HepG2 (cell line): ENCODE measurements around the gene FHL1. TPM values are rescaled to one million over a fixed set of nuclear protein-coding genes. Genes with fewer than 3 reads are reported as not detected.
"Not testable (repeated sequence)": the region's sequence is repeated elsewhere in the genome, so short reads cannot be mapped to it uniquely, and the experiment has no call there.

Experiments used
- ATAC-seq: fragments of 200-7000 bp; cut with Tn5 transposase; 3 replicates; pipeline ENCODE4 v1.9.1; 2020; ENCODE audit warnings: mild to moderate bottlenecking, moderate library complexity
- BruUV-seq: library from RNA; stranded (reverse); fragments of 400-500 nt; replicated peaks from 2 replicates; lab custom pipeline; 2021; lab: Mats Ljungman, UMichigan
- CTCF ChIA-PET: fragments of 300-600 bp; formaldehyde crosslinking; extraction: SDS; loops from one replicate; lab custom pipeline; 2021; ENCODE audit warnings: low total read pairs, inconsistent platforms, low intra/inter-chr PET ratio; lab: Yijun Ruan, JAX
- POLR2A ChIA-PET: fragments of 350-600 bp; sonication (Branson Sonifier 250); formaldehyde crosslinking; loops from one replicate; lab custom pipeline; 2020; ENCODE audit warnings: antibody characterized with exemption, inconsistent platforms; lab: Yijun Ruan, JAX
- DNase-seq: peaks from one replicate; pipeline ENCODE4 v3.0.0-alpha.2; 2015; ENCODE audit warnings: low spot score
- FAIRE-seq: peaks from 3 replicates; lab custom pipeline; 2011; peaks lifted over from hg19 to GRCh38; lab: Jason Lieb, UNC
- H2AFZ ChIP-seq: one replicate; pipeline ENCODE4 v1.6.1; 2011; ENCODE audit warnings: low read length, inconsistent platforms
- H3K27ac ChIP-seq: fragments of 300-600 bp; 3 replicates; pipeline ENCODE4 v1.8.0; 2011; ENCODE audit warnings: mixed run types, mild to moderate bottlenecking, mixed read lengths, low read length, inconsistent platforms; ENCODE audit not compliant: insufficient read depth; ENCODE audit errors: extremely low read length
- H3K27me3 ChIP-seq, 2 experiments: fragments of 200-600 bp in 1 of 2; 2 replicates in 1 of 2; 3 replicates in 1 of 2; pipeline versions ENCODE4 v1.6.0 to v1.8.0; 2011; ENCODE audit warnings: low read length in 2 of 2, mild to moderate bottlenecking in 2 of 2, moderate library complexity in 2 of 2, inconsistent platforms in 1 of 2; ENCODE audit not compliant: insufficient read depth in 2 of 2, control insufficient read depth in 1 of 2
- H3K36me3 ChIP-seq, 2 experiments: fragments of 200-600 bp in 1 of 2; replicated peaks in 1 of 2; 2 replicates in 1 of 2; 3 replicates in 1 of 2; pipeline versions ENCODE4 v1.5.1 to v1.8.0; 2011; ENCODE audit warnings: low read length in 2 of 2, inconsistent platforms in 1 of 2; ENCODE audit not compliant: insufficient read depth in 2 of 2, control insufficient read depth in 1 of 2
- H3K4me1 ChIP-seq: 2 replicates; pipeline ENCODE4 v1.5.1; 2012; ENCODE audit warnings: low read length, inconsistent platforms; ENCODE audit not compliant: insufficient read depth
- H3K4me2 ChIP-seq: 2 replicates; pipeline ENCODE4 v1.6.0; 2011; ENCODE audit warnings: low read depth, low read length, inconsistent platforms
- H3K4me3 ChIP-seq, 3 experiments: fragments of 200-600 bp in 1 of 3; sonication (generic), shearing (Covaris generic) in 1 of 3; replicated peaks in 1 of 3; 2 replicates each; pipeline ENCODE4 v1.5.1; 2011 to 2016; ENCODE audit warnings: low read length in 3 of 3, inconsistent platforms in 2 of 3, low read depth in 2 of 3, mild to moderate bottlenecking in 2 of 3, control low read depth in 1 of 3, mixed read lengths in 1 of 3; ENCODE audit not compliant: insufficient read depth in 1 of 3
- H3K79me2 ChIP-seq: one replicate; pipeline ENCODE4 v1.6.1; 2011; ENCODE audit warnings: low read length, inconsistent platforms; ENCODE audit not compliant: insufficient read depth
- H3K9ac ChIP-seq: 2 replicates; pipeline ENCODE4 v1.6.0; 2011; ENCODE audit warnings: mild to moderate bottlenecking, low read depth, low read length, inconsistent platforms; ENCODE audit not compliant: insufficient read depth
- H3K9me3 ChIP-seq: 2 replicates; pipeline ENCODE4 v1.5.1; 2012; ENCODE audit warnings: mild to moderate bottlenecking, low read length
- H4K20me1 ChIP-seq: 2 replicates; pipeline ENCODE4 v1.6.0; 2011; ENCODE audit warnings: inconsistent platforms, mild to moderate bottlenecking, low read length, moderate library complexity; ENCODE audit not compliant: insufficient read depth
- CENPX ChIP-seq: sonication (generic); formaldehyde crosslinking; IDR thresholded peaks from 2 replicates; pipeline ENCODE4 v1.9.0; 2021; ENCODE audit warnings: mild to moderate bottlenecking, missing genetic modification reagents, moderate library complexity
- DBP ChIP-seq: sonication (generic); formaldehyde crosslinking; IDR thresholded peaks from 2 replicates; pipeline ENCODE4 v1.4.0; 2020; ENCODE audit warnings: missing genetic modification reagents; ENCODE audit errors: not compliant biosample characterization
- GPBP1L1 ChIP-seq: sonication (generic); formaldehyde crosslinking; IDR thresholded peaks from 2 replicates; pipeline ENCODE4 v1.5.0; 2020; ENCODE audit warnings: mild to moderate bottlenecking, missing genetic modification reagents
- NFRKB ChIP-seq: fragments of 450-650 bp; IDR thresholded peaks from 2 replicates; pipeline ENCODE4 v1.6.1; 2017
- ONECUT2 ChIP-seq: sonication (generic); formaldehyde crosslinking; IDR thresholded peaks from 2 replicates; pipeline ENCODE4 v1.4.0; 2020; ENCODE audit warnings: missing genetic modification reagents
- RAD21 ChIP-seq: fragments of 450-650 bp; formaldehyde crosslinking; IDR thresholded peaks from 2 replicates; pipeline ENCODE4 v1.5.0; 2020; ENCODE audit warnings: mild to moderate bottlenecking
- SCMH1 ChIP-seq: sonication (generic); formaldehyde crosslinking; IDR thresholded peaks from 2 replicates; pipeline ENCODE4 v1.9.0; 2021; ENCODE audit warnings: missing genetic modification reagents, mild to moderate bottlenecking, borderline replicate concordance
- SIN3B ChIP-seq: fragments of 150-350 bp; IDR thresholded peaks from 2 replicates; pipeline ENCODE4 v1.6.1; 2014; ENCODE audit warnings: low read length
- TCF7 ChIP-seq: sonication (generic); IDR thresholded peaks from 2 replicates; pipeline ENCODE4 v1.6.1; 2016; ENCODE audit warnings: antibody characterized with exemption, low read depth
- TFE3 ChIP-seq: IDR thresholded peaks from 2 replicates; pipeline ENCODE4 v1.6.1; 2016
- ZFAT ChIP-seq: sonication (generic); formaldehyde crosslinking; conservative IDR thresholded peaks from 2 replicates; pipeline ENCODE4 v1.8.1; 2023; ENCODE audit warnings: missing genetic modification reagents, inconsistent platforms
- ZNF20 ChIP-seq: sonication (generic); formaldehyde crosslinking; IDR thresholded peaks from 2 replicates; pipeline ENCODE4 v1.4.0; 2020; ENCODE audit warnings: mild to moderate bottlenecking, moderate library complexity, missing genetic modification reagents
- ZNF256 ChIP-seq: sonication (generic); formaldehyde crosslinking; conservative IDR thresholded peaks from 2 replicates; pipeline ENCODE4 v1.4.0; 2020; ENCODE audit warnings: missing genetic modification reagents
- ZNF496 ChIP-seq: sonication (generic); formaldehyde crosslinking; IDR thresholded peaks from 2 replicates; pipeline ENCODE4 v1.8.1; 2023; ENCODE audit warnings: mild to moderate bottlenecking, moderate library complexity, missing genetic modification reagents; ENCODE audit not compliant: insufficient replicate concordance
- ZNF878 ChIP-seq: sonication (generic); formaldehyde crosslinking; IDR thresholded peaks from 2 replicates; pipeline ENCODE4 v1.8.1; 2023; ENCODE audit warnings: mild to moderate bottlenecking, missing genetic modification reagents, moderate library complexity
- WGBS: methylation state at CpG from one replicate; pipeline ENCODE4 v1.1.6; 2017; ENCODE audit warnings: low lambda C conversion rate; 5-methylcytosine and 5-hydroxymethylcytosine counted together
- in situ Hi-C: cut with HindIII; loops from 2 replicates; pipeline ENCODE4 v1.10.0; 2017; ENCODE audit warnings: low pct_unique_long_range_greater_than_20kb; ENCODE audit not compliant: extremely low pct_ligation_motif_present
- intact Hi-C: fragments of 100-400 bp; cut with micrococcal nuclease; formaldehyde crosslinking; loops from one replicate; pipeline ENCODE4 v1.10.0; 2022; ENCODE audit not compliant: unreplicated experiment
- polyA plus RNA-seq, 8 experiments: library from polyadenylated mRNA; depleted of rRNA in 3 of 8; stranded (reverse) in 7 of 8; unstranded in 1 of 8; fragments of >200 nt; fragmentation: Illumina TruSeq in 4 of 8; extraction: Trizol in 4 of 8; gene quantifications; 2 replicates each; pipeline versions ENCODE4 v1.2.1 to v1.2.3, GENCODE V29; 2011 to 2016; ENCODE audit warnings: low read depth in 4 of 8, missing spikeins in 1 of 8, mixed read lengths in 1 of 8; ENCODE audit not compliant: insufficient read depth in 1 of 8
- total RNA-seq, 5 experiments: library from RNA; depleted of rRNA; stranded (reverse); fragments of >200 nt; fragmentation: Illumina TruSeq; extraction: Trizol; gene quantifications; 2 replicates each; pipeline ENCODE4 v1.2.3, GENCODE V29; 2016; ENCODE audit warnings: low read depth in 1 of 5

The FHL1 gene
- total and polyA plus RNA-seq, 2 of the 13 experiments (the other 11 are each of a cell fraction or from before 2014, with no cell fraction given), result 0.33 TPM; not detected in 1

- TF ChIP-seq ZNF20 (CRISPR knock-in tag) (no peak), SIN3B (no peak), SCMH1 (CRISPR knock-in tag) (no peak), CENPX (CRISPR knock-in tag) (no peak)
Observed at GRCh38 chrX:136106920-136107528, 40.3 kb upstream of the FHL1 start (continued).

GRCh38 chrX:136108905-136109304, 38.4 kb upstream of the FHL1 start:
- FAIRE-seq, BruUV-seq, POLR2A ChIA-PET, H4K20me1 ChIP-seq, H3K4me3 ChIP-seq, CTCF ChIA-PET, ATAC-seq, H3K79me2 ChIP-seq, H2AFZ ChIP-seq, H3K36me3 ChIP-seq, DNase-seq, in situ Hi-C loops, H3K9ac ChIP-seq, intact Hi-C loops, H3K9me3 ChIP-seq, H3K4me1 ChIP-seq, H3K27me3 ChIP-seq, H3K4me2 ChIP-seq, H3K27ac ChIP-seq: not testable (repeated sequence)
- 6% methylated on average over 1 of the region's 1 CpG for WGBS

GRCh38 chrX:136112286-136112685, 35.0 kb upstream of the FHL1 start:
- ChIA-PET POLR2A (no interaction called here), CTCF (no interaction called here)
- no peak overlapping the region for H3K9ac ChIP-seq
- H4K20me1 ChIP-seq, result no peaks in the 10 kb centered on the region
- FAIRE-seq, result no peak
- in situ Hi-C loops (no loop called here), intact Hi-C loops (no loop called here)
- no peaks in the 10 kb centered on the region for H3K9me3 ChIP-seq
- H3K4me3 ChIP-seq, result no peak overlapping the region
- DNase-seq, result no peak
- H3K27me3 ChIP-seq, result no peaks in the 10 kb centered on the region
- no peak overlapping the region for H3K27ac ChIP-seq
- H2AFZ ChIP-seq, result no peak overlapping the region
- H3K4me1 ChIP-seq, result no peaks in the 10 kb centered on the region
- no peaks in the 10 kb centered on the region for H3K79me2 ChIP-seq
- 13% methylated on average over 1 of the region's 1 CpG for WGBS
- no peak for ATAC-seq
- H3K4me2 ChIP-seq, result no peak overlapping the region
- no TSS peak for BruUV-seq
- H3K36me3 ChIP-seq, result no peaks in the 10 kb centered on the region
- TF ChIP-seq RAD21 (CRISPR knock-in tag) (no peak), GPBP1L1 (CRISPR knock-in tag) (no peak), ZNF256 (CRISPR knock-in tag) (no peak), NFRKB (no peak), TCF7 (no peak), TFE3 (CRISPR knock-in tag) (no peak), ZNF496 (CRISPR knock-in tag) (no peak), ZFAT (CRISPR knock-in tag) (no peak), ONECUT2 (no peak), DBP (CRISPR knock-in tag) (no peak), ZNF878 (no peak)
